Measurements from ENCODE around the gene ARL5B.

The ARL5B gene

GRCh38 chr10:18649364-18649959 lies 9.8 kb upstream of the ARL5B start:
- no peaks in the 10 kb centered on the region for H3K27me3 Mint-ChIP-seq
- H3K9me3 Mint-ChIP-seq (ENCODE audit: low read depth), result no peaks in the 10 kb centered on the region
- H3K36me3 Mint-ChIP-seq, result no peaks in the 10 kb centered on the region
- peaks cover 43% of the 10 kb centered on the region for H3K4me1 Mint-ChIP-seq (ENCODE audit: low read depth)
- peak overlapping the region; percentile 95 for H3K4me3 Mint-ChIP-seq
- H3K27ac Mint-ChIP-seq, result peak overlapping the region; percentile 42

GRCh38 chr10:18650404-18650997 lies 8.7 kb upstream of the ARL5B start:
- Mint-ChIP-seq H3K27ac (peak overlapping the region; percentile 96), H3K4me1 (ENCODE audit: low read depth) (peaks cover 43% of the 10 kb centered on the region), H3K9me3 (ENCODE audit: low read depth) (no peaks in the 10 kb centered on the region), H3K36me3 (no peaks in the 10 kb centered on the region), H3K27me3 (no peaks in the 10 kb centered on the region), H3K4me3 (peak overlapping the region; percentile 95)

- peaks cover 2% of the 10 kb centered on the region for H3K36me3 Mint-ChIP-seq
- H3K4me1 Mint-ChIP-seq (ENCODE audit: low read depth), result peaks cover 43% of the 10 kb centered on the region
- H3K27me3 Mint-ChIP-seq, result no peaks in the 10 kb centered on the region
- no peaks in the 10 kb centered on the region for H3K9me3 Mint-ChIP-seq (ENCODE audit: low read depth)
- H3K27ac Mint-ChIP-seq, result peak within 1 kb of the TSS; percentile 96
- peak within 1 kb of the TSS; percentile 95 for H3K4me3 Mint-ChIP-seq
Observed at GRCh38 chr10:18651324-18652007, 7.8 kb upstream of the ARL5B start, which contains the start of gene NSUN6. NSUN6 (minus strand) TSS chr10:18651587; CDS start chr10:18651203, 384 bp downstream.

GRCh38 chr10:18653112-18653511 lies 6.1 kb upstream of the ARL5B start:
- no peaks in the 10 kb centered on the region for H3K27me3 Mint-ChIP-seq
- peaks cover 42% of the 10 kb centered on the region for H3K4me1 Mint-ChIP-seq (ENCODE audit: low read depth)
- H3K4me3 Mint-ChIP-seq, result no peak overlapping the region
- H3K27ac Mint-ChIP-seq, result no peak overlapping the region
- no peaks in the 10 kb centered on the region for H3K9me3 Mint-ChIP-seq (ENCODE audit: low read depth)
- peaks cover 2% of the 10 kb centered on the region for H3K36me3 Mint-ChIP-seq

- H3K4me3 Mint-ChIP-seq, result no peak overlapping the region
- H3K9me3 Mint-ChIP-seq (ENCODE audit: low read depth), result no peaks in the 10 kb centered on the region
- H3K27me3 Mint-ChIP-seq, result no peaks in the 10 kb centered on the region
- H3K36me3 Mint-ChIP-seq, result peaks cover 7% of the 10 kb centered on the region
- peak overlapping the region; percentile 28 for H3K27ac Mint-ChIP-seq
- peaks cover 38% of the 10 kb centered on the region for H3K4me1 Mint-ChIP-seq (ENCODE audit: low read depth)
Observed at GRCh38 chr10:18656724-18657123, 2.5 kb upstream of the ARL5B start.

GRCh38 chr10:18658271-18659124 lies 733 bp upstream of the ARL5B start:
- Mint-ChIP-seq H3K27me3 (no peaks in the 10 kb centered on the region), H3K27ac (peak overlapping the region; percentile 96), H3K36me3 (peaks cover 7% of the 10 kb centered on the region), H3K4me1 (ENCODE audit: low read depth) (peaks cover 38% of the 10 kb centered on the region), H3K9me3 (ENCODE audit: low read depth) (no peaks in the 10 kb centered on the region), H3K4me3 (peak overlapping the region; percentile 99)

GRCh38 chr10:18659819-18660535 lies 746 bp downstream of the ARL5B start:
- H3K27me3 Mint-ChIP-seq, result no peaks in the 10 kb centered on the region
- peak overlapping the region; percentile 99 for H3K4me3 Mint-ChIP-seq
- no peaks in the 10 kb centered on the region for H3K9me3 Mint-ChIP-seq (ENCODE audit: low read depth)
- peak overlapping the region; percentile 95 for H3K27ac Mint-ChIP-seq
- peaks cover 48% of the 10 kb centered on the region for H3K4me1 Mint-ChIP-seq (ENCODE audit: low read depth)
- peaks cover 7% of the 10 kb centered on the region for H3K36me3 Mint-ChIP-seq

- Mint-ChIP-seq H3K4me3 (peak overlapping the region; percentile 86), H3K27ac (no peak overlapping the region), H3K36me3 (peaks cover 5% of the 10 kb centered on the region), H3K9me3 (ENCODE audit: low read depth) (no peaks in the 10 kb centered on the region), H3K4me1 (ENCODE audit: low read depth) (peaks cover 57% of the 10 kb centered on the region), H3K27me3 (no peaks in the 10 kb centered on the region)
Observed at GRCh38 chr10:18660816-18661431, 1.7 kb downstream of the ARL5B start.

- Mint-ChIP-seq H3K36me3 (peaks cover 7% of the 10 kb centered on the region), H3K27ac (no peak overlapping the region), H3K4me1 (ENCODE audit: low read depth) (peaks cover 52% of the 10 kb centered on the region), H3K4me3 (peak overlapping the region; percentile 2), H3K9me3 (ENCODE audit: low read depth) (no peaks in the 10 kb centered on the region), H3K27me3 (no peaks in the 10 kb centered on the region)
Observed at GRCh38 chr10:18664841-18665478, 5.7 kb downstream of the ARL5B start.

GRCh38 chr10:18665815-18666558 lies 6.8 kb downstream of the ARL5B start:
- H3K4me1 Mint-ChIP-seq (ENCODE audit: low read depth), result peaks cover 48% of the 10 kb centered on the region
- H3K4me3 Mint-ChIP-seq, result no peak overlapping the region
- no peak overlapping the region for H3K27ac Mint-ChIP-seq
- no peaks in the 10 kb centered on the region for H3K27me3 Mint-ChIP-seq
- no peaks in the 10 kb centered on the region for H3K9me3 Mint-ChIP-seq (ENCODE audit: low read depth)
- H3K36me3 Mint-ChIP-seq, result peaks cover 12% of the 10 kb centered on the region

GRCh38 chr10:18666810-18667209 lies 7.6 kb downstream of the ARL5B start:
- no peaks in the 10 kb centered on the region for H3K27me3 Mint-ChIP-seq
- no peaks in the 10 kb centered on the region for H3K9me3 Mint-ChIP-seq (ENCODE audit: low read depth)
- H3K4me3 Mint-ChIP-seq, result no peak overlapping the region
- peaks cover 40% of the 10 kb centered on the region for H3K4me1 Mint-ChIP-seq (ENCODE audit: low read depth)
- no peak overlapping the region for H3K27ac Mint-ChIP-seq
- peaks cover 7% of the 10 kb centered on the region for H3K36me3 Mint-ChIP-seq

GRCh38 chr10:18668026-18668425 lies 8.8 kb downstream of the ARL5B start:
- H3K4me3 Mint-ChIP-seq, result no peak overlapping the region
- H3K9me3 Mint-ChIP-seq (ENCODE audit: low read depth), result no peaks in the 10 kb centered on the region
- peaks cover 7% of the 10 kb centered on the region for H3K36me3 Mint-ChIP-seq
- H3K27me3 Mint-ChIP-seq, result no peaks in the 10 kb centered on the region
- no peak overlapping the region for H3K27ac Mint-ChIP-seq
- H3K4me1 Mint-ChIP-seq (ENCODE audit: low read depth), result peaks cover 32% of the 10 kb centered on the region
